Measurements from ENCODE around the gene BICDL2.
"Not testable (repeated sequence)": the region's sequence is repeated elsewhere in the genome, so short reads cannot be mapped to it uniquely, and the experiment has no call there.

DNA sequence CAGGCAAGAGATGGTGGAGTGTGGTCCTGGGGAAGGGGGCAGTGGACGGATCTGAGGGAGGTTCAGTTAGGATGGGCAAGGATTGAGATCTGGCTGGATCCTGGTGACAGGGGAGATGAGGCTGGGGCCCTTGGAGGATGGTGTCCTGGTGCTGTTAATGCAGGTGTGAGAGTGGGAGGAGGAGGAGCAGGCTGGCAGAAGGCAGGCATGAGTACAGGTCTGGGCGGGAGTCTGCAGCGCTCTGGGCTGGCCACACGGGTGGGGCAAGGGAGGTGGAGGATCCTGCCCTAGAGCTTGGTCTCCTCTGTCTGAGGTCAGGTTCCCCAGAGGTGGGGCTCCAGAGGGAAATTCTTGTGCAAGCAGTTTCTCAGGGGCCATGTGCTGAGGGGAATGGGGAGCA, 35.4 kb upstream of the BICDL2 start:
- TF ChIP-seq, protein P1, sequence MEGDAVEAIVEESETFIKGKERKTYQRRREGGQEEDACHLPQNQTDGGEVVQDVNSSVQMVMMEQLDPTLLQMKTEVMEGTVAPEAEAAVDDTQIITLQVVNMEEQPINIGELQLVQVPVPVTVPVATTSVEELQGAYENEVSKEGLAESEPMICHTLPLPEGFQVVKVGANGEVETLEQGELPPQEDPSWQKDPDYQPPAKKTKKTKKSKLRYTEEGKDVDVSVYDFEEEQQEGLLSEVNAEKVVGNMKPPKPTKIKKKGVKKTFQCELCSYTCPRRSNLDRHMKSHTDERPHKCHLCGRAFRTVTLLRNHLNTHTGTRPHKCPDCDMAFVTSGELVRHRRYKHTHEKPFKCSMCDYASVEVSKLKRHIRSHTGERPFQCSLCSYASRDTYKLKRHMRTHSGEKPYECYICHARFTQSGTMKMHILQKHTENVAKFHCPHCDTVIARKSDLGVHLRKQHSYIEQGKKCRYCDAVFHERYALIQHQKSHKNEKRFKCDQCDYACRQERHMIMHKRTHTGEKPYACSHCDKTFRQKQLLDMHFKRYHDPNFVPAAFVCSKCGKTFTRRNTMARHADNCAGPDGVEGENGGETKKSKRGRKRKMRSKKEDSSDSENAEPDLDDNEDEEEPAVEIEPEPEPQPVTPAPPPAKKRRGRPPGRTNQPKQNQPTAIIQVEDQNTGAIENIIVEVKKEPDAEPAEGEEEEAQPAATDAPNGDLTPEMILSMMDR (conservative IDR thresholded peaks at IDR 0.05), result not testable (repeated sequence)
- not testable (repeated sequence) for TF ChIP-seq ZFX (IDR thresholded peaks at IDR 0.05)

Measured in C4-2B (cell line).